Neural cell (in vitro differentiated cells): ENCODE data around the gene SIK3. TPM values are rescaled to one million over a fixed set of nuclear protein-coding genes. Genes with fewer than 3 reads are reported as not detected.
A peak's percentile ranks its signal among the peaks of the same experiment; 100 is the strongest.

Source experiments
- H2AFZ ChIP-seq: fragments of 200-600, 300-800 bp; sonication (generic), shearing (Covaris generic); 2 replicates; pipeline ENCODE4 v1.6.0; 2014; ENCODE audit warnings: low read depth, mild to moderate bottlenecking, antibody characterized with exemption, low read length, moderate library complexity
- H3F3A ChIP-seq: fragments of 200-600 bp; shearing (Covaris generic); 2 replicates; pipeline ENCODE4 v1.6.1; 2016; ENCODE audit warnings: mild to moderate bottlenecking, moderate library complexity, mixed read lengths, antibody characterized with exemption, low read length; ENCODE audit not compliant: insufficient read depth, poor library complexity, severe bottlenecking
- H3K27ac ChIP-seq: fragments of 200-600, 300-800 bp; sonication (generic), shearing (Covaris generic); 2 replicates; pipeline ENCODE4 v1.5.1; 2014; ENCODE audit warnings: mild to moderate bottlenecking, low read length, moderate library complexity
- H3K27me3 ChIP-seq: fragments of 300-800, 200-600 bp; sonication (generic), shearing (Covaris generic); 2 replicates; pipeline ENCODE4 v1.6.0; 2014; ENCODE audit warnings: mild to moderate bottlenecking, low read depth, low read length, moderate library complexity; ENCODE audit not compliant: insufficient read depth
- H3K36me3 ChIP-seq: fragments of 300-800, 200-600 bp; sonication (generic), shearing (Covaris generic); 2 replicates; pipeline ENCODE4 v1.5.1; 2014; ENCODE audit warnings: mild to moderate bottlenecking, antibody characterized with exemption, low read length, moderate library complexity; ENCODE audit not compliant: insufficient read depth
- H3K4me2 ChIP-seq: fragments of 300-800, 200-600 bp; sonication (generic), shearing (Covaris generic); 2 replicates; pipeline ENCODE4 v1.6.0; 2014; ENCODE audit warnings: mild to moderate bottlenecking, low read length
- H3K4me3 ChIP-seq: fragments of 300-800, 200-600 bp; sonication (generic), shearing (Covaris generic); 2 replicates; pipeline ENCODE4 v1.5.1; 2014; ENCODE audit warnings: mild to moderate bottlenecking, low read length, moderate library complexity
- H3K79me2 ChIP-seq: fragments of 200-600 bp; shearing (Covaris generic); replicated peaks from 2 replicates; pipeline ENCODE4 v1.6.0; 2014; ENCODE audit warnings: mild to moderate bottlenecking, low read length, moderate library complexity; ENCODE audit not compliant: insufficient read depth
- H3K9ac ChIP-seq: fragments of 300-800, 200-600 bp; sonication (generic), shearing (Covaris generic); 2 replicates; pipeline ENCODE4 v1.6.1; 2016; ENCODE audit warnings: mild to moderate bottlenecking, low read length, mixed read lengths
- H3K9me2 ChIP-seq: fragments of 200-600 bp; shearing (Covaris generic); 2 replicates; pipeline ENCODE4 v1.6.1; 2016; ENCODE audit warnings: mild to moderate bottlenecking, low read length, mixed read lengths; ENCODE audit not compliant: insufficient read depth
- H3K9me3 ChIP-seq: fragments of 200-600, 300-800 bp; sonication (generic), shearing (Covaris generic); 2 replicates; pipeline ENCODE4 v1.6.1; 2016; ENCODE audit warnings: mild to moderate bottlenecking, mixed run types, low read length, moderate library complexity, mixed read lengths
- H4K20me1 ChIP-seq: fragments of 200-600 bp; shearing (Covaris generic); 2 replicates; pipeline ENCODE4 v1.6.1; 2016; ENCODE audit warnings: mild to moderate bottlenecking, mixed run types; ENCODE audit not compliant: insufficient read depth
- EP300 ChIP-seq: fragments of 450-650 bp; conservative IDR thresholded peaks from 2 replicates; pipeline ENCODE4 v1.6.1; 2014; ENCODE audit warnings: antibody characterized with exemption, mild to moderate bottlenecking, moderate library complexity; ENCODE audit not compliant: poor library complexity, severe bottlenecking
- EZH2 ChIP-seq: fragments of 200-600, 300-800 bp; shearing (Covaris generic), sonication (generic); IDR thresholded peaks from 2 replicates; pipeline ENCODE4 v1.6.1; 2014; ENCODE audit warnings: antibody characterized with exemption, low read length, borderline replicate concordance, mild to moderate bottlenecking; ENCODE audit not compliant: insufficient read depth, poor library complexity, severe bottlenecking
- MXI1 ChIP-seq: fragments of 450-650 bp; conservative IDR thresholded peaks from 2 replicates; pipeline ENCODE4 v1.6.1; 2014; ENCODE audit warnings: antibody characterized with exemption, mild to moderate bottlenecking; ENCODE audit not compliant: poor library complexity, severe bottlenecking
- POLR2AphosphoS5 ChIP-seq: IDR thresholded peaks from 2 replicates; pipeline ENCODE4 v1.6.1; 2012
- RAD21 ChIP-seq: fragments of 450-650 bp; conservative IDR thresholded peaks from 2 replicates; pipeline ENCODE4 v1.6.1; 2014; ENCODE audit warnings: antibody characterized with exemption, mild to moderate bottlenecking, moderate library complexity
- REST ChIP-seq: IDR thresholded peaks from 2 replicates; pipeline ENCODE4 v1.6.1; 2012; ENCODE audit warnings: borderline replicate concordance
- SMC3 ChIP-seq: fragments of 450-650 bp; conservative IDR thresholded peaks from 2 replicates; pipeline ENCODE4 v1.6.1; 2014; ENCODE audit warnings: antibody characterized with exemption, mild to moderate bottlenecking, moderate library complexity; ENCODE audit not compliant: poor library complexity
- TAF1 ChIP-seq: IDR thresholded peaks from 2 replicates; pipeline ENCODE4 v1.6.1; 2012; ENCODE audit warnings: low read depth
- polyA plus RNA-seq: library from polyadenylated mRNA; depleted of rRNA; stranded (reverse); fragments of >200 nt; gene quantifications from 2 replicates; pipeline ENCODE4 v1.2.3, GENCODE V29; 2014
- TF ChIP-seq, protein P1 (sequence below): fragments of 450-650 bp; IDR thresholded peaks from 2 replicates; pipeline ENCODE4 v1.5.1; 2014; ENCODE audit warnings: antibody characterized with exemption, mild to moderate bottlenecking, moderate library complexity; ENCODE audit not compliant: poor library complexity, severe bottlenecking

The SIK3 gene
- polyA plus RNA-seq, 1 donor from 2014 or later, result 11.2 TPM

DNA sequence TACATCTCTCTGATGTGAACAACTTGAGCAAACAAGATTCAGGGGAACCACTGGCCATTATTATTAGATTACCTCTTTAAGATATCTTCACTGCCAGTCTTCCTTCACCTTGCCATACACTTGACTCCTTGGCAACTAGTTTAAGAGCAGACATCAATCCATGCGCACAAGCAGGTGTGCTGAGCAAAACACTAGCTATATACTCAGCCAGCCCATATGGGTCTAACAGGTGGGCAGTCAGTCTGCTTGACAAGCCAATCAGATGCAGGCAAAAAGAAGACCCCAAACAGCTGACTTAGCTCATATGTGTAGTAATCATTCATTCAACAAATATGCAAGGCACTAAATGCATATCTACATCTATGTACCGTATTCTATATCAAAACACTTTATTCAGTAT is 101.2 kb downstream of the SIK3 start:
- no peaks in the 10 kb centered on the region for H3K9me3 ChIP-seq
- no peaks in the 10 kb centered on the region for H3F3A ChIP-seq
- TF ChIP-seq EZH2 (no peak), REST (no peak)
- H2AFZ ChIP-seq, result no peak overlapping the region
- H3K27ac ChIP-seq, result no peak overlapping the region
- H3K36me3 ChIP-seq, result no peaks in the 10 kb centered on the region
- no peak overlapping the region for H3K9ac ChIP-seq
- peaks cover 33% of the 10 kb centered on the region for H3K79me2 ChIP-seq
- H3K4me2 ChIP-seq, result no peak overlapping the region
- H4K20me1 ChIP-seq, result no peaks in the 10 kb centered on the region
- H3K27me3 ChIP-seq, result no peaks in the 10 kb centered on the region
- no peaks in the 10 kb centered on the region for H3K9me2 ChIP-seq
- H3K4me3 ChIP-seq, result no peak overlapping the region

- Histone ChIP-seq H3K4me2 (peak overlapping the region; percentile 85), H2AFZ (no peak overlapping the region), H4K20me1 (no peaks in the 10 kb centered on the region), H3K9me2 (no peaks in the 10 kb centered on the region), H3K27me3 (no peaks in the 10 kb centered on the region), H3F3A (no peaks in the 10 kb centered on the region), H3K4me3 (peak overlapping the region; percentile 63), H3K36me3 (no peaks in the 10 kb centered on the region), H3K9me3 (no peaks in the 10 kb centered on the region), H3K79me2 (peaks cover 27% of the 10 kb centered on the region), H3K27ac (peak overlapping the region; percentile 84), H3K9ac (peak overlapping the region; percentile 65)
- no peak for TF ChIP-seq MXI1
- no peak for TF ChIP-seq POLR2AphosphoS5
- no peak for TF ChIP-seq TAF1
- no peak for TF ChIP-seq REST
- no peak for TF ChIP-seq EP300
Measured at GRCh38 chr11:116994195-116994594, 104.0 kb downstream of the SIK3 start.

DNA sequence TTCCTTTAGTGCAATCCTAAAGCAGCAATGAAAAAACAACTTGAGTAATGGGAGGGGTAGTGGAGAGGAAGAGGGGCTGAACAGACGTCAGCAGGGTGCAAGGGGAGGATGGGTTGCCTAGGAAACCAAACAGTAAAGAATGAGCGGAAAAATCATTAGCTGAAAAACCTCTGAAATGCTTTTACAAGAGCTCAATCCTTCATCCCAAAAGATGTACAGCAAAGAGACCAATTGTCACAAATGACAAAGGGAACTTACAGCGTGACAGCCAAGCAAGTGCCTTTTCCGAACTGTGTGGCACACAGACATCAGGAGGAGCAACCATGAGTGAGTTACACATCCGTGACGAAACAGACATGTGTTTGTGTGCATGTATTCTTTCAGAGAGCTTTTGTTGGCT is 104.6 kb downstream of the SIK3 start:
- H3K36me3 ChIP-seq, result no peaks in the 10 kb centered on the region
- H4K20me1 ChIP-seq, result no peaks in the 10 kb centered on the region
- H3K9me2 ChIP-seq, result no peaks in the 10 kb centered on the region
- no peaks in the 10 kb centered on the region for H3K27me3 ChIP-seq
- peak overlapping the region; percentile 65 for H3K9ac ChIP-seq
- H3K27ac ChIP-seq, result peak overlapping the region; percentile 84
- TF ChIP-seq TAF1 (no peak), EZH2 (no peak), RAD21 (peak; percentile 28), REST (no peak), POLR2AphosphoS5 (peak; percentile 83), SMC3 (no peak), EP300 (peak; percentile 92), MXI1 (peak; percentile 94)
- TF ChIP-seq, protein P1, sequence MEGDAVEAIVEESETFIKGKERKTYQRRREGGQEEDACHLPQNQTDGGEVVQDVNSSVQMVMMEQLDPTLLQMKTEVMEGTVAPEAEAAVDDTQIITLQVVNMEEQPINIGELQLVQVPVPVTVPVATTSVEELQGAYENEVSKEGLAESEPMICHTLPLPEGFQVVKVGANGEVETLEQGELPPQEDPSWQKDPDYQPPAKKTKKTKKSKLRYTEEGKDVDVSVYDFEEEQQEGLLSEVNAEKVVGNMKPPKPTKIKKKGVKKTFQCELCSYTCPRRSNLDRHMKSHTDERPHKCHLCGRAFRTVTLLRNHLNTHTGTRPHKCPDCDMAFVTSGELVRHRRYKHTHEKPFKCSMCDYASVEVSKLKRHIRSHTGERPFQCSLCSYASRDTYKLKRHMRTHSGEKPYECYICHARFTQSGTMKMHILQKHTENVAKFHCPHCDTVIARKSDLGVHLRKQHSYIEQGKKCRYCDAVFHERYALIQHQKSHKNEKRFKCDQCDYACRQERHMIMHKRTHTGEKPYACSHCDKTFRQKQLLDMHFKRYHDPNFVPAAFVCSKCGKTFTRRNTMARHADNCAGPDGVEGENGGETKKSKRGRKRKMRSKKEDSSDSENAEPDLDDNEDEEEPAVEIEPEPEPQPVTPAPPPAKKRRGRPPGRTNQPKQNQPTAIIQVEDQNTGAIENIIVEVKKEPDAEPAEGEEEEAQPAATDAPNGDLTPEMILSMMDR, result no peak
- peak overlapping the region; percentile 63 for H3K4me3 ChIP-seq
- H2AFZ ChIP-seq, result no peak overlapping the region
- no peaks in the 10 kb centered on the region for H3F3A ChIP-seq
- H3K79me2 ChIP-seq, result peaks cover 25% of the 10 kb centered on the region
- no peaks in the 10 kb centered on the region for H3K9me3 ChIP-seq
- peak overlapping the region; percentile 85 for H3K4me2 ChIP-seq
